Transverse colon (tissue), 4 donors: Measurements from ENCODE around the gene PPRC1. TPM values are rescaled to one million over a fixed set of nuclear protein-coding genes. Genes with fewer than 3 reads are reported as not detected.

Source experiments
- DNase-seq: peaks from one replicate; pipeline ENCODE4 v3.0.0-alpha.2; 2019
- H3K27ac ChIP-seq, 4 donors: fragments of 200-600 bp; sonication (generic); 2 replicates each; pipeline ENCODE4 v1.5.1; 2016 to 2018; ENCODE audit warnings: inconsistent platforms in 4 of 4
- H3K27me3 ChIP-seq: fragments of 200-600 bp; sonication (generic); 2 replicates; pipeline ENCODE4 v1.5.1; 2017; ENCODE audit warnings: inconsistent platforms
- H3K36me3 ChIP-seq, 4 donors: fragments of 200-600 bp; sonication (generic); 2 replicates each; pipeline ENCODE4 v1.5.1; 2017 to 2019; ENCODE audit warnings: inconsistent platforms in 4 of 4
- H3K4me1 ChIP-seq, 4 donors: fragments of 200-600 bp; sonication (generic); 2 replicates each; pipeline ENCODE4 v1.5.1; 2017 to 2020; ENCODE audit warnings: inconsistent platforms in 4 of 4
- H3K4me3 ChIP-seq, 4 donors: fragments of 200-600 bp; sonication (generic); 1 replicate in 1 of 4; 2 replicates in 3 of 4; pipeline versions ENCODE4 v1.5.1 to v1.6.1; 2017 to 2019; ENCODE audit warnings: inconsistent platforms in 4 of 4
- H3K9me3 ChIP-seq, 2 donors: fragments of 200-600 bp; sonication (generic); 2 replicates each; pipeline ENCODE4 v1.5.1; 2017 to 2019; ENCODE audit warnings: inconsistent platforms in 2 of 2
- CTCF ChIP-seq, 5 experiments: fragments of 200-600 bp in 3 of 5; fragments of 450-650 bp in 2 of 5; sonication (generic) in 3 of 5; IDR thresholded peaks; 1 replicate in 2 of 5; 2 replicates in 3 of 5; pipeline ENCODE4 v1.5.1; 2016 to 2017; ENCODE audit warnings: antibody characterized with exemption in 5 of 5, inconsistent platforms in 3 of 5, mild to moderate bottlenecking in 2 of 5, moderate library complexity in 1 of 5
- EP300 ChIP-seq: sonication (generic); formaldehyde crosslinking; IDR thresholded peaks from one replicate; pipeline ENCODE4 v1.6.1; 2017; ENCODE audit warnings: antibody characterized with exemption, low read depth
- POLR2A ChIP-seq: fragments of 450-650 bp; IDR thresholded peaks from one replicate; pipeline ENCODE4 v1.6.1; 2016; ENCODE audit warnings: antibody characterized with exemption, mild to moderate bottlenecking, moderate library complexity
- POLR2AphosphoS5 ChIP-seq, 3 donors: sonication (generic); formaldehyde crosslinking; IDR thresholded peaks; one replicate each; pipeline ENCODE4 v1.6.1; 2016; ENCODE audit warnings: antibody characterized with exemption in 3 of 3
- WGBS, 2 donors: methylation state at CpG; one replicate each; pipeline ENCODE4 v1.1.5; 2018; ENCODE audit warnings: low coverage in 1 of 2; 5-methylcytosine and 5-hydroxymethylcytosine counted together
- in situ Hi-C, 4 donors: fragments of 200-750 bp; cut with MboI; loops; one replicate each; pipeline versions ENCODE4 v1.15.0 to v1.15.1; 2017; ENCODE audit warnings: low sequenced_read_pairs in 3 of 4, low pct_ligation_motif_present in 1 of 4, low pct_unique_long_range_greater_than_20kb in 1 of 4
- intact Hi-C: fragments of 100-400 bp; cut with DNase I; formaldehyde crosslinking; loops from one replicate; pipeline ENCODE4 v1.15.1; 2023; ENCODE audit warnings: low total_unique reads
- total RNA-seq, 4 donors: library from RNA; depleted of rRNA; stranded (reverse); fragments of >200 nt; gene quantifications; one replicate each; pipeline ENCODE4 v1.1.0, GENCODE V29; 2016

The PPRC1 gene
- total RNA-seq, 4 donors from 2014 or later: 7.5 to 62.7 (median 13.7) TPM

- no peak for DNase-seq
- Histone ChIP-seq H3K36me3 (no peaks in the 10 kb centered on the region), H3K4me1 (peaks cover 15 to 32% (median 27%) of the 10 kb centered on the region in 4 donors), H3K27me3 (no peaks in the 10 kb centered on the region), H3K27ac (peak overlapping the region; percentile 93 to 99 (median 97)), H3K9me3 (no peaks in the 10 kb centered on the region), H3K4me3 (no peak overlapping the region)
- intact Hi-C loops: no loop called here
- in situ Hi-C loops: no loop called here
- TF ChIP-seq POLR2AphosphoS5 (IDR thresholded peaks at IDR 0.05): no peak
- no peak for TF ChIP-seq EP300
- no peak for TF ChIP-seq CTCF (IDR thresholded peaks at IDR 0.05)
- TF ChIP-seq POLR2A: no peak
- 94 to 100% methylated on average over 1 of the region's 1 CpG for whole genome bisulfite sequencing, 2 donors
Measured at GRCh38 chr10:102122450-102122849, 10.4 kb upstream of the PPRC1 start.

- Histone ChIP-seq H3K4me3 (no peak overlapping the region), H3K27me3 (no peaks in the 10 kb centered on the region), H3K36me3 (no peaks in the 10 kb centered on the region), H3K4me1 (peaks cover 8 to 24% (median 19%) of the 10 kb centered on the region in 4 donors), H3K27ac (peak overlapping the region in 3 of 4 donors; percentile 93 to 99 (median 98)), H3K9me3 (no peaks in the 10 kb centered on the region)
- intact Hi-C loops: no loop called here
- no peak for TF ChIP-seq POLR2A
- TF ChIP-seq CTCF (IDR thresholded peaks at IDR 0.05): no peak
- TF ChIP-seq POLR2AphosphoS5 (IDR thresholded peaks at IDR 0.05): no peak
- no peak for TF ChIP-seq EP300
- no peak for DNase-seq
- WGBS, 2 donors: 90% methylated on average over 3 of the region's 3 CpGs; no CpG with 5 or more reads in 1 of the 2 donors
- in situ Hi-C loops: no loop called here
Measured at GRCh38 chr10:102123223-102123622, 9.6 kb upstream of the PPRC1 start.

GRCh38 chr10:102131286-102132170 is 1.3 kb upstream of the PPRC1 start:
- TF ChIP-seq POLR2A: no peak
- no peak overlapping the region for H3K4me3 ChIP-seq
- 83 to 87% methylated on average over 8 of the region's 8 CpGs for WGBS, 2 donors
- no peaks in the 10 kb centered on the region for H3K36me3 ChIP-seq
- DNase-seq: no peak
- in situ Hi-C loops (no loop called here), intact Hi-C loops (no loop called here)
- no peaks in the 10 kb centered on the region for H3K27me3 ChIP-seq
- peaks cover 7 to 33% (median 29%) of the 10 kb centered on the region in 4 donors for H3K4me1 ChIP-seq
- H3K9me3 ChIP-seq: no peaks in the 10 kb centered on the region
- H3K27ac ChIP-seq: peak overlapping the region in 3 of 4 donors; percentile 94 to 96 (median 95)

- TF ChIP-seq EP300 (no peak), POLR2AphosphoS5 (IDR thresholded peaks at IDR 0.05) (no peak), POLR2A (no peak), CTCF (IDR thresholded peaks at IDR 0.05) (no peak)
- Histone ChIP-seq H3K9me3 (no peaks in the 10 kb centered on the region), H3K36me3 (no peaks in the 10 kb centered on the region), H3K27ac (peak overlapping the region; percentile 94 to 96 (median 94)), H3K4me3 (peak overlapping the region in 3 of 4 donors; percentile 84 to 99 (median 91)), H3K4me1 (peaks cover 7 to 40% (median 34%) of the 10 kb centered on the region in 4 donors), H3K27me3 (no peaks in the 10 kb centered on the region)
- no peak for DNase-seq
- intact Hi-C loops (no loop called here), in situ Hi-C loops (no loop called here)
- WGBS, 2 donors: 27 to 29% methylated on average over 6 to 8 of the region's 8 CpGs
Measured at GRCh38 chr10:102132193-102132562, 662 bp upstream of the PPRC1 start.
